Parathyroid adenoma (tissue), 2 donors: Measurements from ENCODE around the gene SLAMF7.

ENCODE experiments used
- H2AFZ ChIP-seq: fragments of 300-600 bp; sonication (generic); one replicate; pipeline ENCODE4 v1.7.0; 2017; ENCODE audit warnings: antibody characterized with exemption, mild to moderate bottlenecking
- H3K27ac ChIP-seq: fragments of 300-600 bp; sonication (generic); one replicate; pipeline ENCODE4 v1.7.0; 2017
- H3K27me3 ChIP-seq: fragments of 300-600 bp; sonication (generic); one replicate; pipeline ENCODE4 v1.7.0; 2017; ENCODE audit warnings: low read length; ENCODE audit not compliant: control insufficient read depth, insufficient read depth
- H3K36me3 ChIP-seq: fragments of 300-600 bp; sonication (generic); one replicate; pipeline ENCODE4 v1.7.0; 2017; ENCODE audit warnings: low read length; ENCODE audit not compliant: control insufficient read depth, insufficient read depth
- H3K4me1 ChIP-seq: fragments of 300-600 bp; sonication (generic); one replicate; pipeline ENCODE4 v1.7.0; 2017; ENCODE audit warnings: control low read depth
- H3K4me2 ChIP-seq: fragments of 300-600 bp; sonication (generic); one replicate; pipeline ENCODE4 v1.7.0; 2017; ENCODE audit warnings: low read length
- H3K4me3 ChIP-seq: fragments of 300-600 bp; sonication (generic); one replicate; pipeline ENCODE4 v1.7.0; 2017; ENCODE audit warnings: low read depth, low read length
- H3K79me2 ChIP-seq: fragments of 300-600 bp; sonication (generic); one replicate; pipeline ENCODE4 v1.7.0; 2017; ENCODE audit warnings: control low read depth
- H3K9ac ChIP-seq: fragments of 300-600 bp; sonication (generic); one replicate; pipeline ENCODE4 v1.7.0; 2017; ENCODE audit warnings: mild to moderate bottlenecking
- H3K9me3 ChIP-seq: fragments of 300-600 bp; sonication (generic); one replicate; pipeline ENCODE4 v1.7.0; 2017; ENCODE audit warnings: low read length; ENCODE audit not compliant: control insufficient read depth
- TF ChIP-seq, protein P1 (sequence below): fragments of 300-600 bp; sonication (generic); IDR thresholded peaks from one replicate; pipeline ENCODE4 v1.7.0; 2017; ENCODE audit warnings: antibody characterized with exemption, mild to moderate bottlenecking
- donor health status: primary hyperparathyroidism.

SLAMF7 gene

DNA sequence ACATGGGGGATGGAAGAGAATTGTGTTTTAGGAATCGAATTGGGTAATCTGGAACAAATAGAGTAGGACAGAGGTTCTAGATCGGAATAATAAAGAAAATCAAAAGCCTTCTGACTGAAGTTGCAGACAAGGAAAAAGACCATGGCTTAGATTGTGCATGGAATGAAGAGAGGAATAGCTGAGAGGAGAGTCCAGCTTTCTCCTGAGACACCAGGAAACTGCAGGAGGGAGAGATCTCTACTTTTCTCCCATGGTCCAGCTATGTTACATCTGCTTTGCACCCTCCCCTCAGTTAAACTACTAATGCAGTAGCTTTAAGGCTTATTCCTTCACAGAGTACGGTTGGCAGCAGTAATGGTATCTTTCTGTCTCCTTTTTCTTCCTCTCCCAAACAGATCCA, 13.4 kb downstream of the SLAMF7 start:
- no peaks in the 10 kb centered on the region for H3K36me3 ChIP-seq
- TF ChIP-seq, protein P1, sequence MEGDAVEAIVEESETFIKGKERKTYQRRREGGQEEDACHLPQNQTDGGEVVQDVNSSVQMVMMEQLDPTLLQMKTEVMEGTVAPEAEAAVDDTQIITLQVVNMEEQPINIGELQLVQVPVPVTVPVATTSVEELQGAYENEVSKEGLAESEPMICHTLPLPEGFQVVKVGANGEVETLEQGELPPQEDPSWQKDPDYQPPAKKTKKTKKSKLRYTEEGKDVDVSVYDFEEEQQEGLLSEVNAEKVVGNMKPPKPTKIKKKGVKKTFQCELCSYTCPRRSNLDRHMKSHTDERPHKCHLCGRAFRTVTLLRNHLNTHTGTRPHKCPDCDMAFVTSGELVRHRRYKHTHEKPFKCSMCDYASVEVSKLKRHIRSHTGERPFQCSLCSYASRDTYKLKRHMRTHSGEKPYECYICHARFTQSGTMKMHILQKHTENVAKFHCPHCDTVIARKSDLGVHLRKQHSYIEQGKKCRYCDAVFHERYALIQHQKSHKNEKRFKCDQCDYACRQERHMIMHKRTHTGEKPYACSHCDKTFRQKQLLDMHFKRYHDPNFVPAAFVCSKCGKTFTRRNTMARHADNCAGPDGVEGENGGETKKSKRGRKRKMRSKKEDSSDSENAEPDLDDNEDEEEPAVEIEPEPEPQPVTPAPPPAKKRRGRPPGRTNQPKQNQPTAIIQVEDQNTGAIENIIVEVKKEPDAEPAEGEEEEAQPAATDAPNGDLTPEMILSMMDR, result no peak
- H3K4me2 ChIP-seq, result no peak overlapping the region
- no peaks in the 10 kb centered on the region for H3K9me3 ChIP-seq
- H2AFZ ChIP-seq, result no peak overlapping the region
- no peak overlapping the region for H3K27ac ChIP-seq
- H3K27me3 ChIP-seq, result no peaks in the 10 kb centered on the region
- no peak overlapping the region for H3K4me3 ChIP-seq
- no peaks in the 10 kb centered on the region for H3K79me2 ChIP-seq
- no peaks in the 10 kb centered on the region for H3K4me1 ChIP-seq
- H3K9ac ChIP-seq, result no peak overlapping the region

DNA sequence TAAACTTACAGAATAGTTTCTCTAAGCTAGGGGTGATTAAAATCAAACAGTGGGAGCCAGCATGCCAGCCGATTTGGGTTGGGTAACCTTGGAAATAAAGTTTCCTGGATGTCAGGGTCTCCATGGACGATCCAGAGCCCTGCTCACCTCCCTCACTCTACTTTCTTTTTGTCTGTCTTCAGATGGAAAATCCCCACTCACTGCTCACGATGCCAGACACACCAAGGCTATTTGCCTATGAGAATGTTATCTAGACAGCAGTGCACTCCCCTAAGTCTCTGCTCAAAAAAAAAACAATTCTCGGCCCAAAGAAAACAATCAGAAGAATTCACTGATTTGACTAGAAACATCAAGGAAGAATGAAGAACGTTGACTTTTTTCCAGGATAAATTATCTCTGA, 13.9 kb downstream of the SLAMF7 start:
- Histone ChIP-seq H3K9me3 (no peaks in the 10 kb centered on the region), H3K27ac (no peak overlapping the region), H3K27me3 (no peaks in the 10 kb centered on the region), H3K4me1 (no peaks in the 10 kb centered on the region), H3K4me2 (no peak overlapping the region), H3K36me3 (no peaks in the 10 kb centered on the region), H3K79me2 (no peaks in the 10 kb centered on the region), H2AFZ (no peak overlapping the region), H3K4me3 (no peak overlapping the region), H3K9ac (no peak overlapping the region)
- TF ChIP-seq, protein P1, result no peak

DNA sequence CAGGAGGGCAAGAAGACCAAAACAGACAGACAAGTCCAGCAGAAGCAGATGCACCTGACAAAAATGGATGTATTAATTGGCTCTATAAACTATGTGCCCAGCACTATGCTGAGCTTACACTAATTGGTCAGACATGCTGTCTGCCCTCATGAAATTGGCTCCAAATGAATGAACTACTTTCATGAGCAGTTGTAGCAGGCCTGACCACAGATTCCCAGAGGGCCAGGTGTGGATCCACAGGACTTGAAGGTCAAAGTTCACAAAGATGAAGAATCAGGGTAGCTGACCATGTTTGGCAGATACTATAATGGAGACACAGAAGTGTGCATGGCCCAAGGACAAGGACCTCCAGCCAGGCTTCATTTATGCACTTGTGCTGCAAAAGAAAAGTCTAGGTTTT, 14.5 kb downstream of the SLAMF7 start:
- Histone ChIP-seq H3K9me3 (no peaks in the 10 kb centered on the region), H3K27ac (no peak overlapping the region), H3K4me2 (no peak overlapping the region), H3K36me3 (no peaks in the 10 kb centered on the region), H3K4me3 (no peak overlapping the region), H3K27me3 (no peaks in the 10 kb centered on the region), H3K9ac (no peak overlapping the region), H2AFZ (no peak overlapping the region), H3K79me2 (no peaks in the 10 kb centered on the region), H3K4me1 (no peaks in the 10 kb centered on the region)
- TF ChIP-seq, protein P1, result no peak

DNA sequence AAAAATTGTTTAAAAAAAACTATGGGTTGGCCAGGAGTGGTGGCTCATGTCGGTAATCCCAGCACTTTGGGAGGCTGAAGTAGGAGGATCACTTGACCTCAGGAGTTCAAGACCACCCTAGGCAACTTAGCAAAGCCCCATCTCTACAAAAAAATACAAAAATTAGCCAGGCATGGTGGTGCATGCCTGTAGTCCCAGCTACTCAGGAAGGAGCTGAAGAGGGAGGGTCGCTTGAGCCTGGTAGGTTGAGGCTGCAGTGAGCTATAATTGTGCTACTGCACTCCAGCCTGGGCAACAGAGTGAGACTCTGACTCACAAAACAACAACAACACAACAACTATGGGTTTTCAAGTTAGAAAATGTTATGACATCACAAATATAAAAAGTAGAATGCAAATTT, 16.4 kb downstream of the SLAMF7 start:
- Histone ChIP-seq H3K36me3 (no peaks in the 10 kb centered on the region), H3K4me3 (no peak overlapping the region), H3K27ac (no peak overlapping the region), H3K9ac (no peak overlapping the region), H3K4me2 (no peak overlapping the region), H2AFZ (no peak overlapping the region), H3K9me3 (no peaks in the 10 kb centered on the region), H3K4me1 (no peaks in the 10 kb centered on the region), H3K27me3 (no peaks in the 10 kb centered on the region), H3K79me2 (no peaks in the 10 kb centered on the region)
- TF ChIP-seq, protein P1, result no peak

DNA sequence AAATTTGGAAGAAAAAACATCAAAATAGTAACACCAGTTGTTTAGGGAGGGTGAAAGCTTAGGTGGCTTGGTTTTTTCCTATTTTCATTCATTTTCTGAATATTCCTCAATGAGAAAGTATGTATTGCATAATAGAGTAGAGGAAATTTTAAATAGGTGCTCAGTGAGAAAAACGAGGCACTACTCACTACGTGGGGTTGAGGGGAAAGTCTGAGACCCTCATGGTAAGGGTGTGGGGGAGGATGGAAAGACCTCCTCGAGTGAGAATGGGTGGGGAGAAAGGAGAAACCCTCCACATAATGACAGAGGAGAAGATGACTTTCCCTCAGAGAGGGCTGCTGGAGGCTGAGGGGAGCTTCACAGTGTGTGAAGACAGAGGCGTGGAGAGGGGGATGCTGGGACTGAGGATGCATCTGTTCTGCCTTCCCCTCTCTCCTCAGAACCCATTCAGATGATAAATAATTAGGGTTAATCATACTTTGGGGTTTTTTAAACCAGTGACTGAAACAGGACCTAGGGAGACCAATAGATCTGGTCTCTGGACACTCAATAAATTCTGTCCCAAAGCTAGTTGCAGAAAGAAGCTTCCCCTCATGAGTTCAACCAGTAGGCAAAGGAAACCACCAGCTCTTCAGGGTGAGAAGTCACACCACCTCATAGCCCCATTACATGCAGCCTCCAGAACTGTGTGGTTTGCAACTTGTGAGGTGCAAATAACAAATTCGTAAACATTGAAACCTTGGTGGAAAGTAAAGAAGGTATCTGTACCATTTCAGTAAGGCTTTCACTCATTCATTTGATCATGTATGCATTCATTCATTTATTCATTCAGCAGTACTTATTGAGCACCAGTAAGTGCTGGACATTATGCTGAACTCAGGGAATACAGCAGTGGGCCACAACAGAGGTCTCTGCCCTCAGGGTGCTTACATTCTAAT, 17.1 kb downstream of the SLAMF7 start:
- no peaks in the 10 kb centered on the region for H3K4me1 ChIP-seq
- no peak overlapping the region for H3K4me2 ChIP-seq
- H2AFZ ChIP-seq, result no peak overlapping the region
- H3K27me3 ChIP-seq, result no peaks in the 10 kb centered on the region
- H3K79me2 ChIP-seq, result no peaks in the 10 kb centered on the region
- no peak overlapping the region for H3K27ac ChIP-seq
- no peaks in the 10 kb centered on the region for H3K9me3 ChIP-seq
- no peak overlapping the region for H3K4me3 ChIP-seq
- H3K9ac ChIP-seq, result no peak overlapping the region
- H3K36me3 ChIP-seq, result no peaks in the 10 kb centered on the region
- TF ChIP-seq, protein P1, result no peak
